Cortex of kidney (tissue), 1 donor: Measurements from ENCODE around the gene UGT3A1.
"Not testable (repeated sequence)": the region's sequence is repeated elsewhere in the genome, so short reads cannot be mapped to it uniquely, and the experiment has no call there.

Source experiments
- DNase-seq: peaks from one replicate; lab custom pipeline; 2025; lab: John Stamatoyannopoulos, UW

UGT3A1 gene

DNA sequence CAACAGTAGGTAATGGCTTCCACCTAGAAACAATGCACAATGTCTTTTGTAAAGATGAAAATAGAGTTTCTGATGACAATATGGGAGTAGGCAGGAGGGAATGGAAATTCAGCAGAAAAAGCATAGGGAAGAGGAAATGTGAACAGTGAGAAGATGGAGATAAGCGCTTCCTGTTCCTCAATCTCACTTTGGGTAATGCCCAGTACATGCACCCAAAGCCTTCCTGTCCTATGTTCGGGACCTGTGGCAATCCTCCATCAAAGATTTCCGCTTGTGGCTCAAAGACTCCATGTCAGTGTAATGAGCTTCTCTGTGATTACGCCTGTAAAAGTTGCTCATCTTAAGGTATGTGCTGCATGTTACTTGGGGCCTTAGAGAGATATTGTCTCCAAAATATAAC is 2.7 kb downstream of the UGT3A1 start:
- no peak for DNase-seq

DNA sequence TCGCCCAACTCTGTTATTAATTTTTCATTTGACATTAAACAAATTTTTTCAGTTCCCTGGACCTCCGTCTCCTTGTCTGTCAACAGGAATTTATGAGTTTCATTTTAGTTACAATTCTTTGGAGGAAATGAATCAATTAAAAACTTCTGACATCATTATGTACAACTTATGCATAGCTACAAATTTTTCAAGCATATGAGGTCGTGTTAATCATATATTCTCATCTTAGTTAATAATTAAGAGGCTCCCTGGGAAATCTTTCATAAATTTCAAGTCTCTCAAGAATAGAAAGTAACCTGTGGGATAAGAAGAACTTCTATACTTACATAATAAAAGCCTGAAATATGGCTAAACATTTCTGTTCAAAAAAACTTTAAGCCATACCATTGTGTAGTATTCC is 3.4 kb downstream of the UGT3A1 start:
- DNase-seq: no peak

- DNase-seq: no peak
Measured at GRCh38 chr5:35979715-35980114, 11.5 kb downstream of the UGT3A1 start.

DNA sequence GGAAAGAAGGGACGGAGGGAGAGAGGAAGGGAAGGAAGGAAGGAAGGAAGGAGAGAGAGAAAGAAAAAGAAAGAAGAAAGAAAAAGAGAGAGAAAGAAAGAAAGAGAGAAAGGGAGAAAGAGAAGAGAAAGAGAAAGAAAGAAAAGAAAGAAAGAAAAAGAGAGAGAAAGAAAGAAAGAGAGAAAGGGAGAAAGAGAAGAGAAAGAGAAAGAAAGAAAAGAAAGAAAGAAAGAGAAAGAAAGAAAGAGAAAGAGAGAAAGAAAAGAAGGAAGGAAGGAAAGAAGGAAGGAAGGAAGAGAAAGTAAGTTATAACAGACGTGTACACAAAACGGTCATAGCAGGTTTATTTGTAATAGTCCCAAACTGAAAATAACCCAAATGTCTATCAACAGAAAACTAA is 14.3 kb downstream of the UGT3A1 start:
- not testable (repeated sequence) for DNase-seq

GRCh38 chr5:35974570-35974969 is 16.6 kb downstream of the UGT3A1 start:
- DNase-seq: no peak

GRCh38 chr5:35971878-35972210 is 19.3 kb downstream of the UGT3A1 start:
- no peak for DNase-seq

- DNase-seq: no peak
Measured at GRCh38 chr5:35971186-35971877, 19.9 kb downstream of the UGT3A1 start.

DNA sequence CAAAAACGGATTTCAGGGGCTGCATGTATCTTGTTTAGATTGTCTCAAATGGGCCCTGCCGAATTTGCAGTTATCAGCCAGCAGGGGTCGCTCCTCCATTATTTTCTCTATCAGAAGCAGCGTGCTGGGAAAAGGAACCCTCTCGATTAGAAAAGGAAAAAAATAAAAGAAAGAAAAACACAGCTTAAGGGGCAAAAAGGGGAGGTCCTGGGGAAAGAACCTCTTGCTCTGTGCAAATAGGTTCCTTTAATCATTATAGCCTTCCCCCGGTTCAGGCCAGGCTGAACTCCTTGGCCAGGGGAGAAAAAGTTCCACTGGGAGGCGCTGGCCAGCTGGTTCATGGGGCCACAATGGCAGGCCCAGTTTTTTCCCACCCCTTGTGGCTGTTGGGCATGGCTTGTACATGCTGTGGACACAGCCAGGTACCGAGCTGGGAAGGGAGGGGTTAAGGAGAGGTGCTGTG is 27.8 kb downstream of the UGT3A1 start:
- DNase-seq: no peak

DNA sequence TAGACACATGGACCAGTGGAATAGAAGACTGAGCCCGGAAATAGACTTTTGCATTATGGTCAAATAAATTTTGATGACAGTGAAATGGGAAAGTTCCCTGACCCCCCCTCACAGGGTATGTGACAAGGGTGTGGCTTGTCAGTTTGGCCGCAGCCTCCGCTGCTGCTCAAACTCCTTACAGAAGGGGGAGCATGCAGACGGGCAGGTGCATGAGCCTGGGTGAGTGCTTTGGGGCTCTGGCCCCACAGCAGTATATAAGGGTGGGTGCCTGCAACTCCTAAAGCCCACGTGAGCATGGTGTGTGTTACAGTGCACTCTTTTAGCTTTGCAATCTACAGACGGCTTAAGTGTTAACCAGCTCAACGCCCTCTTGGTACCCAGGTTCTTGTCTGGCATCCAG is 30.9 kb downstream of the UGT3A1 start:
- DNase-seq: no peak

GRCh38 chr5:35956429-35956828 is 34.8 kb downstream of the UGT3A1 start:
- no peak for DNase-seq

DNA sequence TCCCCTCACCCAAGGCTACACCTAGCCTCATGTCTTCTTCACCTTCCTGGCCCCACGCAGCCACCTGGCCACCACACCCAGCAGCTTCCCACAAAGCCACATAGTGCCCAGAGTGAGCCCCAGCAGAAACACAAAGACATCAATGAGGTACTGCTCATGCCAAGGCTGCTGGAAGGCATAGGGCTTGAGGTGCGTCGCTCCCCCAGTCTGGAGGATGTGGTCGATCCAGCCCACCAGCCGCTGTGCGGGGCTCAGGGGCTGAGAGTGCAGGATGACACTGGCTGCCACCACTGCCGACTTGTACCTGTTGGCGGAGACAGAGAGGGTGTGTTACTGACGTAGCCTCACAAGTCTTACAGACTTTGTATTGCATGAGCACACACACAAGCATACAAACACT is 37.0 kb downstream of the UGT3A1 start:
- no peak for DNase-seq

- DNase-seq: no peak
Measured at GRCh38 chr5:35947085-35947484, 44.1 kb downstream of the UGT3A1 start.

- no peak for DNase-seq
Measured at GRCh38 chr5:35939639-35940038, 51.6 kb downstream of the UGT3A1 start.

DNA sequence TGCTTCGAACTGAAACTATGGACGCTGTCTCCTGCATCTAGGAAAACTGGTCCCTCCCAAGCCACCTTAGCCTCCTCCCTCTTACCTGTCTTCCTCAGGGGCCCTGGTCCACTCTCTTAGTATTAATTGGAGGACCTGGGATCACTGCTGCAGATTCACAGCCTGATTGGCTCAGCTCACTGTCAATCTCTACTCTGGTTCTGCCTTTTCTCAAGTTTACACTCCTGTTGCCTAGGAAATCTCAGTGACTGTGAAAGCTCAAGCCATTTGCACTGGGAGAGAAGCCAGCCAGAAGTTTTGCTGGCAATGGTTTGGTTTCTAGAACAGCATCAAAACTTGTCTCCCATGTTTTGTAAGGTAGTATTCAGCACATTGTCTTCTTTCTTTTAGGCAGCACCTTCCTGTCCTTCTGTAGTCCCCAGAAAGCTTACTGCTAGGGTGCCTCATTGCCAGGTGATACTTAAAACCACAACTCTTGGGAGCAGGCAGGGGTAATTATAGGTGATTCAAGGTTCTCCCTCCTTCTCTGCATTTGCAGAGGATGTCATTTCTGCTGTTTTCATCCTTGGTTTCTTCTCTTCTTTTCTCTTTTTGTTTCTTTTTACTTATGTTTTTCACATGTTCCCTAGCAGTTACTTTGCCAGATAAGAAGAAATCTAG is 52.5 kb downstream of the UGT3A1 start, which contains the start of gene CAPSL:
Gene CAPSL (minus strand): TSS at position 55 of the 660 bp plus-strand sequence. CDS start 17,502 bp downstream, outside the sequence.
- DNase-seq: no peak

GRCh38 chr5:35926389-35927051 is 64.7 kb downstream of the UGT3A1 start:
- no peak for DNase-seq

DNA sequence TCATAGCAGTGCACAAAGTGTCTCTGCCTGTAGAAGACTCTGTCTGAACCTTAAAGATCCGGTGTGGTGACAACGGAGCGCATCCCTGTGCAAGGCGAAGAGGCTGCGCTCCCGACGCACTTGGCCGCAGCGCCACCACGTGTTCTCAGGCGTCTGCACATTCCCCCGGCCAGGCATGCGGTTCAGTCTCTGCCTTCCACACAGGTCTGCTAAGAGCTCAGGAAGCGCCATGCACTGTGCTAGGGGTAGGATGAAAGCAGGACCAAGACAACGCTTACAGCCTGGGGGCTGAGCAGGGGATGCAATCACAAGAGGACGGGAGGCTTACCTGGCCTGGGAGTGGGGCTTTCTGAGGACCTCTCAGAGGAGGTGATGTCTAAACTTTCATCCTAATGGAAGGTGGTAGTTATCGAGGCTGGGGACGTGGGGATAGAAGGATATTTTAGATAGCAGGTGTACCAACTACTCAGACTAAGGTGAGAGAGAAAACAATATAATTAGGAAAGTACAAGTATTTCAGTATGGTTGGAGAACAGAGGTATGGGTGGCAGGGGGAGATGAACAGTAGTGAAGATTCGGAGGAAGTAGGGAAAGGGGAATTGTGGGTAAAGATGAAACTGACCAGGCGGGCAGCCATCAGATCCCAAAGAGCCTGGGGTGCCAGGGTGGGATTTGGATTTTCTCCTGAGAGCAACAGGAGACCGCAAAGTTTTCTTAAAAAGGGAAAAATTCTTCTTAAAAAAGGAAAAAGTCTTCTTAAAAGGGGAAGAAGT is 66.1 kb downstream of the UGT3A1 start:
- DNase-seq: no peak

DNA sequence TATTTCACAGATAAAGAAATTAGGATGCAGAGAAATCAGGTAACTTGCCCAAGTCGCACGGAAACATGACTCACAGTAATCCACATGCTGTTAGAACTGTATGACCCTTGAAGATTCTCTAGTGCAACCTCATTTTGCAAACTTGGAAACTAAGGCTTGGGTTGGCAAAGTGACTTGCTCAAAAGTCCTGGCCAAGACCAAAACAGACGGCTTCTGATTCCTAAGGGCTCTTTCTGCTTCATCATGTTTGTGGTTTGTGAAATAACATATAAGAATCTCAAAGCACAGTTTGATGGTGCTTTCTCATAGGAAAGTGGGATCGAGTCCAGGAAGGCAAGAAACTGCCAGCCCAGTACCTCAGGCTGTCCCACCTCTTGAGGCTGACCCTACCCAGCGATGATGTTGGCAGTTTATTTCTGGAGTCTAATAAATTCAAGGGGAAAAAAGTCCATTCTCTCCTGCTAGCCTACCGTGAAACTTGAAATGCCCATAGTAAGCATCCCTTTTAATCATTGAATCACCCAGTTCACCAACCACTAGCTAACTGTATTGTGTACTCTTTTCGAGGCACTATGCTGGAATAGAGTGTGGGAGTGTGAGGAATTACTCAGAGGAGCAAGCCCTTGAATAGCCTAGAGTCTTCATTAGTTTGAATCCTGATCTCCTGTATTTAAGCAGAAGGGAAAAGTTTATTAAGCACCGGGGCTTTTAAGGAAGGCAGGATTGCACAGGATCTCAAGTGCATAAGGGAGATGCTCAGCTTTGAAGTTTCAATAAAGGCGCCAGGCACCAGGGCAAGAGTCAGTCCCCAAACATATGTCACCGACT is 66.9 kb downstream of the UGT3A1 start:
- no peak for DNase-seq

GRCh38 chr5:35922468-35922867 is 68.7 kb downstream of the UGT3A1 start:
- DNase-seq: no peak

- no peak for DNase-seq
Measured at GRCh38 chr5:35921930-35922329, 69.3 kb downstream of the UGT3A1 start.

DNA sequence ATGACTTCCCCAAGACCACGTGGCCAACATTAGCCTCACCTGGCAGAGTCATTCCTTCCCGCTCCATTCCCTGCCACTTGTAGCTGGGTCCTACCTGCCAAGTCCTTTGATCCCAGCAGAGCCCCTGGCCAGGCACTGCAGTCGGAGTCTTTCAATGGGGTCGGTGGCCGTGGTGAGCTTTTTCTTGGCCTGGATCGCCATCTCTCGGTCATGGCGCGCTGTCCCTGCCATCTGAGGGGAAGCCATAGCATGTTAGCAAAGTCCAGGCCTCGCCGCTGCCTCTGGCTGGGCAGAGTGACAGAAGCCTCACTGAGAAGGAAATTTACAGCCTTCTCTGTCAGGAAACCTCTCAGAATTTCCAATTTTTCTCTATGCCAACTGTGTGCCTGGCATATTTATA is 70.3 kb downstream of the UGT3A1 start:
- no peak for DNase-seq

DNA sequence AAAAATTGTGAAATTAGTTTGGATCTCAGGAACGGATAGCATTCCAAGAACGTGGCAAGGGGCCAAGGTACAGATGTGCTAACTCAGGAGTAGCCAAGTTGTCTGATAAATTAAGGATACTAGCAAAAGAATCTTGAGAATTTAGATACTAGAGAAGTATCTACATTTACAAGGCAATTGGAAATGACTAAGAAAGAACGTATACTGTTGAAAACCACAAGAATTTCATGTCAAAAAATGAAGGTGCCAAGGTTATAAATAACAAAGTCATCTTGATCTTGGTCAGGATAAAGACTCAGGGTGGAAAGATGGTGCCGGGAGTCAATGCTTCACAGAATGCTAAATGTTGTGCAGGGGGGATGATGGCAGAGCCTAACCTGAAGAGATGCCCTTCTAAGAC is 72.0 kb downstream of the UGT3A1 start:
- no peak for DNase-seq

DNA sequence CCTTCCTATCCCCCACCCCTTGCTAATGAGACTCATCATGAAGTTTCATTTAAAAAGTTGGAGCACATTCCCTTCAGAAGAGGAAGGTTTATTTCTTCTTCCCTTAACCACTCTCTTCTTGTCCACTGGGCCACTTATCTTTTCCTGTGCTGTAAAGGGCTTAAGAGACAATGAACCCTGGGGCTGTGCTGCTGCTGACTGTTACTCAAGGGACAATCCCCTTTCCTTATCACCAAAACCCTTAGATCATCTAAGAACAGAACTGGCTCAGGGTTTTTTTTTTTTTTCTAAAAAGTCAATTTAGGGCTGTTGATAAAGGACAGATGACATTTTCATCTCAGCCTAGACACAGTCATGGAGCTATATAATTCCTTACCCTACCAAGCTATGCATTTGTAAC is 82.4 kb downstream of the UGT3A1 start:
- no peak for DNase-seq
